GM19025 (cell line): ENCODE data around the gene TBX15.
"Not testable (repeated sequence)": the region's sequence is repeated elsewhere in the genome, so short reads cannot be mapped to it uniquely, and the experiment has no call there.

Source experiments
- ATAC-seq: cut with Tn5 transposase; IDR thresholded peaks from one replicate; pipeline ENCODE4 v1.9.1; 2021; ENCODE audit warnings: mild to moderate bottlenecking, low read depth, moderate library complexity; ENCODE audit not compliant: unreplicated experiment

TBX15 gene

DNA sequence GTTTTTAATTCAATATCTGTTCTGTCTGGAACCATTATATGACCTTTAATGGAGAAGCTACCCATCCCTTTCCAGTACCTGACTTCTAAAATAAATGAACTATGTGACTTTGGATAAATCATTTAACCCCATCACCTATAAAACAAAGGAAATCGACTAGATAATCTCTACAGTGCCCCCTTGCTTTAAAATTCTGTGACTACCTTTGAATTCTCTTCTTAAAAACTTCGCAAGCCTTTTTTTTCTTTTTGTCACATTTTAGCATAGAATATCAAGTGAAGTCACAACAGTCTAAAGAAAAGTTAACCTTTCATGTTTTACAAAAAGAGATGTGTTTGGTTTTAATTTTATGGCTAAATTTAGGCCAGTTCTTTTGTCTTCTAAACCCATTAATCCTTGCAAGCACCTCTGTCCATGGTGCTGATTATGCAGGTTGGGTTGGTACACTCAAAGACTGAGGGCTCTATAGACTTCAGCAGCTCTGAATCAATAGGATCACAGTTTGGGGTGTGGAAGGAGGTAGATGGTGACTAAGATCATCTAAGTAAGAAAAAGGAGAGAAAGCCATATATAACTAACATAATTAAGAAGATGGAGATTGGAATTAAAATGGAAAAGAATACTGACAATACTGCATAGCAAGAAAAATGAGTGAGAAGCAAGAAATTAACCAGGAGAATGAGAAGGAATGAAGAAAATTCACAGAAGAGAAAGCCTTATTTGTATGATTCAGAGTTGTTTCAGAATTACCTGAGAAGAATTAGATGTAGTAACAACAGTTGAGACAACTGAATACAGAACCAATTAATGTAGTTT, 59.2 kb downstream of the TBX15 start:
- no peak for ATAC-seq

DNA sequence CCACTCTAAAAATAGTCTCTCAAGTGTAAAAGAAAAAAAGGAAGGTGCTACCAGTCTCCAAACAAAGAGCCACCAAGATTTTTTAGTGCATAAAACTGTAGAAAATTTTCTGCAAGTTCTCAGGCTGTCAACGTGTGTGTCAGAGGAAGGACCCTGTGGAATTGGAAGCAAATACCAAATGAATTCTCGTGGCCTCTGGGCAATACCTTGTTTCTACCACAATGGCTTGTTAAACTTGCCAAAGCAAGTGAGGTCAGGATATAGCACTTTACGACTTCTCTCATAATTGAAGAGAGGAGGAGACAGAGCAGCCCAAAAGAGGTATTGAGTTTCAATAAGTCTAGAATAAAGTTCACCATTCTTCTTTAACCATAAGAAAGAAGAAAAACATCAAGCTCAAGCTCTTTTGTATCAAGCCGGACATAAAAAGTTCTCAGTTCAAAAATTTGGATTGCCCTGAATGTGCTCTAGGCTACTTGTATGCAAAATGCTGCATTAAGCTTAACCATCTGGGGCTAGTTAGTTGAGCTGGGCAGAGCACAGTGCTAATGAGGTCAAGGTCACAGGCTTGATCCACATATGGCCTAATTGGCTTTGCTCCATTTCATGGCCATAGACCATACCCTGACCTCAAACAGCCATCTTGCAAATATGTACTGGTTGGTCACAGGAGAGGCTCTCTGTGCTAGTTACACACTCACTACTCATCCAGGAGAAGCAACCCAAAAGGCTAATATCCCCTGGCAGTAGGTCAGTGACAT, 60.5 kb downstream of the TBX15 start:
- no peak for ATAC-seq

DNA sequence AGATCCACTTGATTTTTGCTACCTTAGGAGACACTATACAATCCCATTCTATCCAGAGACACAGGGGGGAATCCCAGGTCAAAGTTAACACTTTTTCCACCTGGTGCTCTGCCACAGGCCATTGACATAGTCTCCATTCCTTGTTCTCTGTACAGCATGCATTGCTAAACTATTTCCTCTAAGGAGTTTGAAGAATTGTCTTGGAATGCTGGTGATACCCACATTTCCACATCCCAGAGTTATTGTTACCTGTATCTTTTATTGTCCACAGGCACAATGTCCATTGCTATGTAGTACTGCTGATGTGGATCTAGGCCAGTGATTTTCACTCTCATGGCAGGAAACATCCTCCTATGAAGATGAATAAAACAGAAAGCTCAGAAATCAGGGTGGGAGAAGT, 61.9 kb downstream of the TBX15 start:
- ATAC-seq: no peak

DNA sequence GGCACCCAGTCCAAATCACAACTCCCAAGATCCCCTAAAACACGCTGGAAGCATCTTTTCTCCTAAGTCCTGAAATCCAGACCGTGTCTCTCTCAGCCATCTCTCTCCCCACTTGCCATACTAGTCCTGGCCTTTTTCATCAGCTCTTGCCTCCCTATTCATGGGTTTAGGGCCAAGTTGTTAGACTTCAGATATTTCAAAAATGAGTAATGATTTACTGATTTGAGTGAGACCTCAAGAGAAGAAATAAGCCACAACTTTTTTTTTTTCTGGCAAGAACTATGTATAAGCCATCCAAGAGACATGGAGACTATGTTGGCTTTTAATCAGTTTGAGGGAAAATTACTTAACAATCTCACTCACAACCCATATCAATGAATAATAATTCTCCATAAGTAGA, 62.5 kb downstream of the TBX15 start:
- no peak for ATAC-seq

DNA sequence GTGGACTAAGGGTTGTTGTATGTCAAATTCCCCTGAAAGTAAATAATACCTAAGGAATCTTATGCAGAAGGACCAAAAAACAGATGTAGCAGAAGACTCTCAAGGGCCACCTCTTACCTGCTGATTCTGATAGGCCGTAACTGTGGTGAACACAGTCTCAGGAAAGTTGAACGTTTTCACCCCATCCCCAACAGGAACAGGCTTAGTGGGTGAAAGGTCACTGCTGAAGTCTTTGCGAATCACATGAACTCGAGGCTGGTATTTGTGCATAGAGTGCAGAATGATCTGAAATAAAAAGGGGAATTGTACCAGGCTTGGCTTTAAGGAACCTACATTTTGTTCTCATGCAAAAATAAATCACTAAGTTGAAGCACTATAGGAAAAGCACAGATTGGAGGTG, 64.8 kb downstream of the TBX15 start:
- no peak for ATAC-seq

DNA sequence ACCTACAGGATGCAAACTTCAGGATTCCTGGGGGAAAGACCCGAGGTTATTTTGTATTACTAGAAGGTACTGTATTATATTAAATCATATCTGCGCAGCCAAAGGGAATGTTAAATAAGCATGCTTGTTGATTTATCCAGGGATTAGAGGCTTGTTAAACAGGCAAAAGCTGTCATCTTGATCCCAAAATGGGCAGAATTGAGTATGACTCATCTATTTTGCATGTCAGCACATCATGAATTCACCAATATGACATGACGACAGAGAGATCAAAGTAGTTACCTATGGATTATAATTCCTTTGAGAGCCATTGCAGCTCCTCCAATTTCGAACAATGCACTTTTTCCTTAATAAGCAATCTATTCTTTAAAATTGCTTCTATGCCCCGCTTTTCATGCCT, 66.1 kb downstream of the TBX15 start:
- ATAC-seq: no peak

DNA sequence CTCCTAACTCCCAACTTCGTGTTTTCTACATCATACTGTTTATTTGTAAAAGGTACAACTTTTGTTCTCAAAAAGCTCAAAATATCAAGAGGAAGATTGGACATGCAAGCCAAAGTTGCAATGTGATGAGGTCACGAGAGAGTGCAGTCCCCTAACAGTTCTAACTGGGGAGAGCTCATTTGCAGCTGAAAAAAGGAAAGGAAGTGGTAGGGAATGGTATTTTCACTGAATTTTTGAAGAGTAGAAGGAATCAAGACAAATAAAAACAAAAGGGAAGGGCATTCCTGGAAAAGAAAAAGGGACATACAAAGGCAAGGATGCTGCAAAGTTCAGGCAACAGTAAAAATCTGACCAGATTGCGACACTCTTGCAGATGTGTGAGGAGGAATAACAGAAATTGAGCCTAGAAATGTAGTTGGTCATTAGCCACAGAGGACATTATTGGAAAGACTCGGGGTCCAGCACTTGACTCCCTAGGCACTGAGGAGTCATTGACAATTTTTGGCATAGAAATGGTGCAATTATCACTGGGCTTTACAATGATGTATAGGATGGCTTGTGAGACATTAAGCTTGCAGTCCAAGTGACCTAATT, 67.9 kb downstream of the TBX15 start:
- no peak for ATAC-seq

DNA sequence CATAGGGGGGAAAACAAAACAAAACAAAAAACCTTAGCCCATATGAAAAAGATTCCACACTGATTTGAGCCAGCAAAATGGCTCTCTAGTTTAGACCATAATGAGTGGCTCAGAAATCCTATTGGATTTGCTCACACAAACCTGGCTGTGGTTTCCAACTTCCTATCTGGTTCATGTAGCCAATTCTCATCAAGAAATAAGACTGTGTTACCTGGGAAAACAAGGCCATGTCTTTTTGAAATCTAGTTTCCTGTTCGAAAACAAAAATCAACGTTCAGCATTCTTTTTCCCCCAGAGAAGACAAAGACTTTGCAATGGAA, 69.2 kb downstream of the TBX15 start:
- ATAC-seq: no peak

DNA sequence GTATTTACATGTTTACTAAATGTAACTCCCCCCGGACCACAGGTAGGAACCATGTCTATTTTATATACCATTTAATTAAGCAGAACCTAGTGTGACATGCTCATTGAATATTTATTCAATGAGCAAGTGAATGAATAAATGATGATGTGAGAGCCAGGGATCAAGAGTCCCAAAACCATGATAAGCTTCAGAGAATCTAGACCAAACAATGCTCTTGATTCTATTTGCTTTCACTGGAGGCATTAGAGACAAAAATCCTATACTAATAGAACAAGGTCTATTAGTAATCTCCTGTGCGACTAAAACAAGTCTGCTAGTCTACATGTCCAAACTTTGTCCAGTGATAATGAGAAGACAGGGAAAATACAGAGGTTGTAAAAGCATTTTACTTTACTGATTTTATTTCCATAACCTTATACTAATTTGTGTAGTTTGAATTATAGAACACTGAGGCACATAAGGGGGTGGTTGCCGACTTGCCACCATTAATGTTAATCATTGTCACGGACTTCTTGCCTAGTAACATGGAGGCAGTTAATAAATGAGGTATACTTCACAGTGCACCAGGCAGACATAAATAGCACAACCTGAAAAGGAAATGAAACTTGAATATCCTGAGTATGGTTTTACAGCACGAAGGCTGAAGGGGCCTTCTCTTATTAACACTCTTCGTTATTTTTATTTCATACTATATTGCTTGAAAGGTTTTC, 69.8 kb downstream of the TBX15 start:
- peak; percentile 54 for ATAC-seq

DNA sequence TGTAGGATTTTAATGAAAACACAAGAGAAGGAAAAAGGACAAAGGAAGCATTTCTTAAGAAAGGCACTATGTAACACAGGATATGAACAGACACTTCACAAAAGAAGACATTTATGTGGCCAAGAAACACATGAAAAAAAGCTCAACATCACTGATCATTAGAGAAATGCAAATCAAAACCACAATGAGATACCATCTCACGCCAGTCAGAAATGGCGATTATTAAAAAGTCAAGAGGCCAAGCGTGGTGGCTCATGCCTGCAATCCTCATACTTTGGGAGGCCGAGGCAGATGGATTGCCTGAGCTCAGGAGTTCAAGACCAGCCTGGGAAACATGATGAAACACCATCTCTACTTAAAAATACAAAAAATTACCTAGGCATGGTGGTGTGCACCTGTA, 71.8 kb downstream of the TBX15 start:
- not testable (repeated sequence) for ATAC-seq

DNA sequence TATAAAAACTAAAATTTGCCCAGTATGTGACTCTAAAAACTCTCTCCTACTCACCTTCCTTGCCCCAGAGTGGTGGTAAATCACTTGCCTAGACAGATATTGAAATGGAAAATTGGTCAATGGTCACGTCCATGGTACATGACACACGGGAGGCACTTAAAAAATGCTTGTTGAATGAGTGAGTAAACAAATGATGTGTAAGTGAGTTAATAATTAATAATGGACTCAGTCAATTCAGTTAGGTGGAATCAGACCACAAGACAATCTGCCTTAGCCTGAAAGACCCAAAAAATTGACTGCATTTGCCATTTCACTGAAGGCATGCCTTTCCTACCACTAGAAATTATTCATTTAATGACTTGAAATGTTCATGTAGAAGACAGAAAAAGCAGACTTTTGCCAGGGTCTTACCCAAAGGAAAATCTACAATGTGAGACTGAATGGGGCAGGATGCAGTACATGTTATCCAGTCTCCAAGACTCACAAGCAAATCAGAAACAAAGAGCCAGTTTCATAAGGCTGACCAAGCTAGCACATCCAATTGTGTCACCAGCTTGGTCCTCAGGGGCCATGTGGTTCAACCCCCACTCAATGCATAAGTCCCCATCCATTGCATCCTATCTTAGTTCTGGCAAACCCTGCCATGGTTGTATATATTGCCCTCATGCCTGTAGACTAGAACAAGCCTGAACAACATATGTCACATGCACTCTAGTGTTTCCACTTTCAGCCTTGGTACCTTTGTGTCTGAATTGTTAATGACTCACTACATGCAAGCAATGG, 73.6 kb downstream of the TBX15 start:
- ATAC-seq: peak; percentile 44

DNA sequence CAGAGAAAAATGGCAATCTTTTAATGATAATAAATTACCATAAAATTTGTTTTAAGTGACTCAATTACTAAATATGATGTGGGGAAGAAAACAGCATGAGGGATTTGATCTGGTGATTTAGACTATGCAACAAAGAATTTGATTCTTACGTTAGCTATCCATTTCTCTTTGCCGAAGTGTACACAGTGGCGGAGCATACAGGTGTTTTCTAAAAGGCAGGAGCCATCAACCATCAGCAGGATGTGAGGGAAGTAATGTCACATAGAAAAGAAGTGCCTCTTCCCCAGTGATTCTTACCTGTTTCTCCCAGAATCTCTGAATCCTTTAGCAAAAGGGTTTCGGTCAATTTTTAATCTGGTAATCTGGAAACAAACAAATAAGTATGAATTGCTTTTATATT, 74.3 kb downstream of the TBX15 start:
- no peak for ATAC-seq

DNA sequence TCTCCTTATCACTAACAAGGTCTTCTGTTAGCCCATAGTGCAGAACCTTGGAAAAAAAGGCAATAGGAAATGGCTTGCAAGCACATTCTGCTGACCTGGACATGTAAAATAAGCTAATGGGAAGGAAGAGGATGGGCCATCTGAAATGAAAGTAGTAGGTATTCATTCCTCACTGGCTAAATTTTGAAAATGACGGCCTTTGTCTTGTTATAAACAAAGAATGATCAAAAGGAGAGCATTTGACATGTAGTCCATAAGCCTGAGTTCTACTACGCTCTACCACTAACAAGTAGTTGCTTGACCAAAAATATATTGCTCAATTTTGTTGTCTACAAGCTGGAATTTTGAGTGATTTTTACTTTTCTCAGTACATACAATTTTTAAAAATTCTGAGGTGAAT, 75.6 kb downstream of the TBX15 start:
- ATAC-seq: no peak

DNA sequence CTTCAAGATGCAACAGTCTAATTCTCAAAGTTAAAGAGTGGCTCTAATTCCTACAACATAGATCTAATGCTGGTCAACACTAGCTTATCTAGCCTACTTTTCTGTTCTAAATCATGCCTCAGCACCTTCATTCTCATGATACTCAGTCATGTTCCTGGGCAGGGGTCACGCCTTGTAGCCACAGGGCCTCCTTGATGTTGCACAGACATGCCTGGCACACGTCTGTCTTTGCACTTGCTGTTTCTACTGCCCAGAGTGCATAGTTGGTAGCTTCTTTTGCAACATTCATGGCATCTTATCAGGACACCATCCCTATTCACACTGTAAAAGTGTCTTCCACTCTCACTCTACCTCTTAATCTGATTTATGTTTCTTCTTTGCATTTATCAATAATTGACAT, 76.6 kb downstream of the TBX15 start:
- ATAC-seq: no peak

DNA sequence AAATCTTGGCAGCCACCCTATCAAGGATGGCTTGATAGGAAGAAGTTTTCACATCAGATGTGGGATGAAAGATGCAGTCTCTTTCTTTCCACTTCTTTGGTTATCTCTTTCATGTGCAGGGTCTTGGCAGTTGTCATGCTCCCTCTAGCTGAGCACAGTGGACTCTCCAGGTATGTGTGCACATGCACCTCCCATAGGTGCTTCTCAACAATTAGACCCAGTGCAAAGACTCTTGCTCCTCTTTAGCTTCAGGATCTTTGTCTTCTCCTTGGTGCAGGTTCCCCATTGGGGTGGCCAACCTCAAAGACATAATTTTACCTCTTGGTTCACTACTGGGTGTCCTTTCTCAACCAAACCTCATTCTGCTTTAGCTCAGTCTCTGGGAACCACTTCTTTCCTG, 80.7 kb downstream of the TBX15 start:
- ATAC-seq: no peak

DNA sequence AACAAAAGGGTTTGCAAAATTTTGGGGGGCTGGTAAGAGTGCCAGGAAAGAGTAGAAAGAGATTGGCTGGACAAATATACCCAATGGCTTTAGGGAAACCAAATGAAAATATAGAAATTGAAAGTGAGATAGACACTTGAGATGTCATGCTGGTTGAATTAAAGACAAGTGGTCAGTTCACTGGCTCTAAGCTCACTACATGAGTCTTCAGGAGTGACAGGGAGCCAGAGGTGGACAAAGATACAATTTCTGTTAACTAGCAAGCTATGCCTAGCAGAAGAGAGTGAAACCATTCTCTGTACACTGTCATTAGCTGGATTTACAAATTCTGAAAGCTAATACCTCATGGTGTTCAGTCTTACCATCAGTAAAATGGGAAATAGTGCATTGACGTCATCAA, 82.5 kb downstream of the TBX15 start:
- no peak for ATAC-seq

DNA sequence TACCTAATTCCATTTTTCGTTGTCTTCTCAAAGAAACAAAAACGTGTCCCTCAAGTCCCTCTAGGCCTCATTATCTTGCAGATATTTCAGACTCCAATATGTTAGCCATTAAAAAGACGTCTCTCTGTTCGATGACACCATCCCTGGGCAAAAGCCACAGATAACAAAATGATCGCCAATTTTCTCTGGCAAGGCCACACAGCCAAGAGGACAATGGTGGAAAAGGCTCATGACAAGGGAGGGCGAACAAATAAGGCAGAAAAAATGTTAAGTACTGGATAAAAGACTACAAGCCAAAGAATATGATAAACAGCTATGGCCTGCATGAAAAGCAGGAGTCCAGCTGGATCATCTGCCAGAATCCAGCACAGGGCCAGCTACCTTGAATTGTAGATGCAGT, 82.9 kb downstream of the TBX15 start:
- ATAC-seq: no peak

DNA sequence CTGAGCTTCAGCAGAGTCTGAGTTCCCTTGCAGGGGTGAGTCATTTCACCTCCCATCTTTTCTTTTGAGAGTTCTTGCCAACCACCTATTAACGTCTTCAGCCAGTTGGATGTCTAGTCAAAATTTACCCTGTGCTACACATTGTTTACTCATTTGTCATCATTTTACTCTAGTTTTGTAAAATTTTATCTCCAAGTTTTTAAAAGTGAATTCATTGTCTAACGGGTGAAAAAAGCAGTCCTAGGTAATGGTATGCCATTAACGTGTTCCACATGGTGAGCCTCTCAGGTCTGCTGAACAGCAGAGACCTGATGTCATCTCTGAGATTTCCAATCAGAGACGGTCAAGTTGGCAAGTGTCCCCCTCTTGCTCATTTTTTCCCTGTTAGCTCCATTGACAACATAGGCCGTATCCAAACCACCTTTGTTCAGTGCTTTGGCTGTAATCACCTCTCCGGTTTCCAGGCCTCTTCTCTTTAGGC, 85.4 kb downstream of the TBX15 start:
- no peak for ATAC-seq

DNA sequence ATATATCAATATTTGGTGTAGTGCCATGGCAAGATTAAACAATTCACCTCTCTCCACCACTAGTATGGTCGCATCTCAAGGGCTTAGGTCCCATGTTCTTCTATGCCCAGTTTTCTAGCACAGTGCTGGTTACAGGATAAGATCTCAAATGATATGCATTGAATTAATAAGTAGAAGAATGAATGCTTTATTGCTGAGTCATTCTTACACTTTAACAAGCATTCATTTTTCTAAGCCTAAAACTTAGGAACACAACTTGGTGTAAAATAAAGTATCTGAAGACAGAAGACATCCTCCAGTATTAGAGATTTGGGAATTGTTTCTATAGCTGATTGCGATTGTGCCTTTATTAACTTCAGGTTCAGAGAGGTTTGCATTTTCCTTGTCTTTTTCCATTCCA, 85.8 kb downstream of the TBX15 start:
- no peak for ATAC-seq
